Measurements from ENCODE around the gene TLR4. TPM values are rescaled to one million over a fixed set of nuclear protein-coding genes. Genes with fewer than 3 reads are reported as not detected.

TLR4 gene
- polyA plus RNA-seq, 1 donor from 2014 or later, result 0.07 TPM

GRCh38 chr9:117734523-117735314 lies 30.5 kb downstream of the TLR4 start:
- Histone ChIP-seq H3K9ac (ENCODE audit: low read length) (no peak overlapping the region), H2AFZ (ENCODE audit: low read depth, low read length) (no peak overlapping the region), H3K27me3 (ENCODE audit: insufficient read depth, low read depth, low read length) (no peaks in the 10 kb centered on the region), H3K4me2 (ENCODE audit: low read length) (no peak overlapping the region), H3K4me3 (ENCODE audit: low read length) (no peak overlapping the region), H4K20me1 (ENCODE audit: insufficient read depth) (no peaks in the 10 kb centered on the region), H3K9me3 (ENCODE audit: low read length) (no peaks in the 10 kb centered on the region), H3K9me2 (ENCODE audit: insufficient read depth, low read length) (no peaks in the 10 kb centered on the region), H3K79me2 (replicated peaks; ENCODE audit: insufficient read depth, low read length) (no peaks in the 10 kb centered on the region), H3K36me3 (ENCODE audit: insufficient read depth, low read length) (no peaks in the 10 kb centered on the region), H3K27ac (ENCODE audit: low read length) (no peak overlapping the region), H3F3A (ENCODE audit: insufficient read depth, low read length, poor library complexity, severe bottlenecking) (peaks cover 22% of the 10 kb centered on the region)
- no peak for TF ChIP-seq POLR2AphosphoS5 (IDR thresholded peaks at IDR 0.05)
- no peak for TF ChIP-seq MXI1 (conservative IDR thresholded peaks at IDR 0.05; ENCODE audit: poor library complexity, severe bottlenecking)
- TF ChIP-seq RAD21 (conservative IDR thresholded peaks at IDR 0.05), result no peak
- TF ChIP-seq SMC3 (conservative IDR thresholded peaks at IDR 0.05; ENCODE audit: poor library complexity), result no peak
- TF ChIP-seq REST (IDR thresholded peaks at IDR 0.05; ENCODE audit: borderline replicate concordance), result no peak

- peak; percentile 47 for TF ChIP-seq RAD21 (conservative IDR thresholded peaks at IDR 0.05)
- TF ChIP-seq EZH2 (IDR thresholded peaks at IDR 0.05; ENCODE audit: borderline replicate concordance, insufficient read depth, low read length, poor library complexity, severe bottlenecking), result no peak
- TF ChIP-seq POLR2AphosphoS5 (IDR thresholded peaks at IDR 0.05), result peak; percentile 74
- TF ChIP-seq EP300 (conservative IDR thresholded peaks at IDR 0.05; ENCODE audit: poor library complexity, severe bottlenecking), result peak; percentile 84
- TF ChIP-seq REST (IDR thresholded peaks at IDR 0.05; ENCODE audit: borderline replicate concordance), result peak; percentile 55
- TF ChIP-seq SMC3 (conservative IDR thresholded peaks at IDR 0.05; ENCODE audit: poor library complexity), result peak; percentile 43
- TF ChIP-seq, protein P1, sequence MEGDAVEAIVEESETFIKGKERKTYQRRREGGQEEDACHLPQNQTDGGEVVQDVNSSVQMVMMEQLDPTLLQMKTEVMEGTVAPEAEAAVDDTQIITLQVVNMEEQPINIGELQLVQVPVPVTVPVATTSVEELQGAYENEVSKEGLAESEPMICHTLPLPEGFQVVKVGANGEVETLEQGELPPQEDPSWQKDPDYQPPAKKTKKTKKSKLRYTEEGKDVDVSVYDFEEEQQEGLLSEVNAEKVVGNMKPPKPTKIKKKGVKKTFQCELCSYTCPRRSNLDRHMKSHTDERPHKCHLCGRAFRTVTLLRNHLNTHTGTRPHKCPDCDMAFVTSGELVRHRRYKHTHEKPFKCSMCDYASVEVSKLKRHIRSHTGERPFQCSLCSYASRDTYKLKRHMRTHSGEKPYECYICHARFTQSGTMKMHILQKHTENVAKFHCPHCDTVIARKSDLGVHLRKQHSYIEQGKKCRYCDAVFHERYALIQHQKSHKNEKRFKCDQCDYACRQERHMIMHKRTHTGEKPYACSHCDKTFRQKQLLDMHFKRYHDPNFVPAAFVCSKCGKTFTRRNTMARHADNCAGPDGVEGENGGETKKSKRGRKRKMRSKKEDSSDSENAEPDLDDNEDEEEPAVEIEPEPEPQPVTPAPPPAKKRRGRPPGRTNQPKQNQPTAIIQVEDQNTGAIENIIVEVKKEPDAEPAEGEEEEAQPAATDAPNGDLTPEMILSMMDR (IDR thresholded peaks at IDR 0.05; ENCODE audit: poor library complexity, severe bottlenecking), result no peak
- peak overlapping the region; percentile 96 for H3K27ac ChIP-seq (ENCODE audit: low read length)
- H3K9me3 ChIP-seq (ENCODE audit: low read length), result no peaks in the 10 kb centered on the region
- peak overlapping the region; percentile 7 for H2AFZ ChIP-seq (ENCODE audit: low read depth, low read length)
- peaks cover 29% of the 10 kb centered on the region for H3F3A ChIP-seq (ENCODE audit: insufficient read depth, low read length, poor library complexity, severe bottlenecking)
- H3K79me2 ChIP-seq (replicated peaks; ENCODE audit: insufficient read depth, low read length), result no peaks in the 10 kb centered on the region
- H3K27me3 ChIP-seq (ENCODE audit: insufficient read depth, low read depth, low read length), result no peaks in the 10 kb centered on the region
- H3K36me3 ChIP-seq (ENCODE audit: insufficient read depth, low read length), result no peaks in the 10 kb centered on the region
- H3K9ac ChIP-seq (ENCODE audit: low read length), result peak overlapping the region; percentile 66
- no peaks in the 10 kb centered on the region for H3K9me2 ChIP-seq (ENCODE audit: insufficient read depth, low read length)
- H3K4me2 ChIP-seq (ENCODE audit: low read length), result peak overlapping the region; percentile 44
- H4K20me1 ChIP-seq (ENCODE audit: insufficient read depth), result no peaks in the 10 kb centered on the region
- H3K4me3 ChIP-seq (ENCODE audit: low read length), result peak overlapping the region; percentile 56
Measured at GRCh38 chr9:117737721-117738226, 33.6 kb downstream of the TLR4 start.

Measured in neural cell (in vitro differentiated cells).